ENCODE measurements around the gene CBFA2T3. TPM values are rescaled to one million over a fixed set of nuclear protein-coding genes. Genes with fewer than 3 reads are reported as not detected.

CBFA2T3 gene
- total and polyA plus RNA-seq, 4 donors: 4.7 to 11.8 (median 6.6) TPM

DNA sequence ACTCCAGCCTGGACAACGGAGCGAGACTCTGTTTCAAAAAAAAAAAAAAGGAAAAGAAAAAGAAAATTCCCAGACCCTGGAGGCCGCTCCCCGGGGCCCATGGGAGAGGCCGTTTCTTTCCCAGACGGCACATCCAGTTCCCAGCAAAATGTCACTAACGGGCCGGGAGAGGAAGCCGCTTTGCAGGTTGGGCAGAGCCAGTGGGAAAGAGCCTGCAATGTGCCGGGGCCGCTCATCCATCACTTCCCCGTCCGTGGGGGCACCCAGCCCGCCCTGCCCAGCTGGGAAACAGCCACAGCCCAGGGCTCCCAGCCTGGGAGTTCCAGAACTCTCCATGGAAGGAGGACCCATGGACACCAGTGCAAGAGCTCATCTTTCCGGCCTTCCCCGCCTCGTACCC, 68.7 kb downstream of the CBFA2T3 start:
- no peak overlapping the region for H3K4me3 ChIP-seq
- no peak for ATAC-seq (ENCODE audit: insufficient read depth, low FRiP score)
- TF ChIP-seq, protein P1, sequence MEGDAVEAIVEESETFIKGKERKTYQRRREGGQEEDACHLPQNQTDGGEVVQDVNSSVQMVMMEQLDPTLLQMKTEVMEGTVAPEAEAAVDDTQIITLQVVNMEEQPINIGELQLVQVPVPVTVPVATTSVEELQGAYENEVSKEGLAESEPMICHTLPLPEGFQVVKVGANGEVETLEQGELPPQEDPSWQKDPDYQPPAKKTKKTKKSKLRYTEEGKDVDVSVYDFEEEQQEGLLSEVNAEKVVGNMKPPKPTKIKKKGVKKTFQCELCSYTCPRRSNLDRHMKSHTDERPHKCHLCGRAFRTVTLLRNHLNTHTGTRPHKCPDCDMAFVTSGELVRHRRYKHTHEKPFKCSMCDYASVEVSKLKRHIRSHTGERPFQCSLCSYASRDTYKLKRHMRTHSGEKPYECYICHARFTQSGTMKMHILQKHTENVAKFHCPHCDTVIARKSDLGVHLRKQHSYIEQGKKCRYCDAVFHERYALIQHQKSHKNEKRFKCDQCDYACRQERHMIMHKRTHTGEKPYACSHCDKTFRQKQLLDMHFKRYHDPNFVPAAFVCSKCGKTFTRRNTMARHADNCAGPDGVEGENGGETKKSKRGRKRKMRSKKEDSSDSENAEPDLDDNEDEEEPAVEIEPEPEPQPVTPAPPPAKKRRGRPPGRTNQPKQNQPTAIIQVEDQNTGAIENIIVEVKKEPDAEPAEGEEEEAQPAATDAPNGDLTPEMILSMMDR (IDR thresholded peaks at IDR 0.05; ENCODE audit: control extremely low read depth, extremely low read depth): no peak
- no peak overlapping the region for H3K27ac ChIP-seq (ENCODE audit: low read depth in 1 of 2, low read length in 1 of 2)
- no peaks in the 10 kb centered on the region for H3K36me3 ChIP-seq (ENCODE audit: control insufficient read depth in 4 of 4, insufficient read depth in 4 of 4, low read length in 4 of 4)
- WGBS, 2 donors: 79 to 85% methylated on average over 17 of the region's 17 CpGs
- no peak for DNase-seq
- H3K9me3 ChIP-seq (ENCODE audit: control insufficient read depth in 4 of 4, insufficient read depth in 3 of 4, low read length in 3 of 4): no peaks in the 10 kb centered on the region
- no peaks in the 10 kb centered on the region for H3K27me3 ChIP-seq (ENCODE audit: control insufficient read depth in 3 of 3, insufficient read depth in 3 of 3, low read length in 2 of 3)
- peaks cover 0 to 15% (median 8%) of the 10 kb centered on the region in 5 donors for H3K4me1 ChIP-seq (ENCODE audit: control insufficient read depth in 5 of 5, insufficient read depth in 5 of 5, low read length in 5 of 5)
- no peak overlapping the region for H3K9ac ChIP-seq (ENCODE audit: insufficient read depth in 1 of 2, low read length in 2 of 2)

DNA sequence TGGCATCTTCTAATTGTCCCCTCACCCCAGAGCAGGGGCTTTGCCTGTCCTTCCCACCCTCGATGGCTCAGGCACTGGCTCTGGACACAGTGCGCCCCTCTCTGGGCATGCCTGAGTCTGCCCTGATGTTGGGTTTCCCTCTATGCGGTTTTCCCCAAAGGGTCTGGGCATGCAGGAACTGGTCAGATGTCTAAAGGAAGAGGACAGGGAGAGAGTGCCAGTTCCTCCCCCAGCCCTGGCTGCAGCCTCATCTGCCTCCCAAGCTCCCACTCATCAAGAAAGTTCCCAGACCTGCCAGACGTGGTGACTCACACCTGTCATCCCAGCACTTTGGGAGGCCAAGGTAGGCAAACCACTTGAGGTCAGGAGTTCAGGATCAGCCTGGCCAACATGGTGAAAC, 69.2 kb downstream of the CBFA2T3 start:
- TF ChIP-seq, protein P1 (IDR thresholded peaks at IDR 0.05; ENCODE audit: control extremely low read depth, extremely low read depth): no peak
- no peaks in the 10 kb centered on the region for H3K27me3 ChIP-seq (ENCODE audit: control insufficient read depth in 3 of 3, insufficient read depth in 3 of 3, low read length in 2 of 3)
- no peak overlapping the region for H3K27ac ChIP-seq (ENCODE audit: low read depth in 1 of 2, low read length in 1 of 2)
- no peak overlapping the region for H3K4me3 ChIP-seq
- H3K4me1 ChIP-seq (ENCODE audit: control insufficient read depth in 5 of 5, insufficient read depth in 5 of 5, low read length in 5 of 5): peaks cover 0 to 15% (median 8%) of the 10 kb centered on the region in 5 donors
- ATAC-seq (ENCODE audit: insufficient read depth, low FRiP score) (no peak), DNase-seq (no peak)
- no peaks in the 10 kb centered on the region for H3K9me3 ChIP-seq (ENCODE audit: control insufficient read depth in 4 of 4, insufficient read depth in 3 of 4, low read length in 3 of 4)
- no peaks in the 10 kb centered on the region for H3K36me3 ChIP-seq (ENCODE audit: control insufficient read depth in 4 of 4, insufficient read depth in 4 of 4, low read length in 4 of 4)
- 63 to 78% methylated on average over 4 of the region's 4 CpGs for WGBS, 2 donors
- H3K9ac ChIP-seq (ENCODE audit: insufficient read depth in 1 of 2, low read length in 2 of 2): no peak overlapping the region

DNA sequence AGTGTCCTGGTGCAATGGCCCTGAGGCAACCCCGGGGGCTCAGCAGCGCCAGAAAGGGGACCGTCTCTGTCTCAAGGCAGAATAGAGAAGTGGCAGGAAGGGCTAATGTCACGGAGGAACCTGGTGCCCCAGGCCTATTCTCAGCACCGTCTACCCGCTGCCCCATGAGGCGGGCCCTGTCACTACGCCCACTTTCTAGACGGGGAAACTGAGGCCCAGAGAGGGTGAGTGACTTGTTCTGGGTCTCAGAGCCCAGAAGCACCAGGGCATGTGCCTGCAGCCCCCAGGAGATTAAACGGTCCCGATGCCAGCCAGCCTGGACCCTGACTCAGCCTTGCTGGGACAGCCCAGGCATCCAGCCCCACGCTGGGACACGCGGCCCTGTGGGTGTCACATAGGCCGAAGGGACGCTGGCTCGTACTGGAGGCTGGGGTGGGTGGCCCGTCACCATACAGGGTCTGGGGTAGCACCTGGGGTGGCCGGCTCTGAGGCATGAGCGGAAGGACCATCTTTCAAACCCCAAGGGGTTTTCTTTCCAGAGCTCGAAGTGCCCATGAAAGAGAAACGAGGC, 70.4 kb downstream of the CBFA2T3 start:
- TF ChIP-seq, protein P1 (IDR thresholded peaks at IDR 0.05; ENCODE audit: control extremely low read depth, extremely low read depth): no peak
- H3K27ac ChIP-seq (ENCODE audit: low read depth in 1 of 2, low read length in 1 of 2): no peak overlapping the region
- peaks cover 0 to 14% (median 8%) of the 10 kb centered on the region in 5 donors for H3K4me1 ChIP-seq (ENCODE audit: control insufficient read depth in 5 of 5, insufficient read depth in 5 of 5, low read length in 5 of 5)
- H3K36me3 ChIP-seq (ENCODE audit: control insufficient read depth in 4 of 4, insufficient read depth in 4 of 4, low read length in 4 of 4): no peaks in the 10 kb centered on the region
- H3K9me3 ChIP-seq (ENCODE audit: control insufficient read depth in 4 of 4, insufficient read depth in 3 of 4, low read length in 3 of 4): no peaks in the 10 kb centered on the region
- 85% methylated on average over 22 of the region's 22 CpGs for WGBS, 2 donors
- DNase-seq (no peak), ATAC-seq (ENCODE audit: insufficient read depth, low FRiP score) (no peak)
- no peak overlapping the region for H3K4me3 ChIP-seq
- H3K9ac ChIP-seq (ENCODE audit: insufficient read depth in 1 of 2, low read length in 2 of 2): no peak overlapping the region
- no peaks in the 10 kb centered on the region for H3K27me3 ChIP-seq (ENCODE audit: control insufficient read depth in 3 of 3, insufficient read depth in 3 of 3, low read length in 2 of 3)

DNA sequence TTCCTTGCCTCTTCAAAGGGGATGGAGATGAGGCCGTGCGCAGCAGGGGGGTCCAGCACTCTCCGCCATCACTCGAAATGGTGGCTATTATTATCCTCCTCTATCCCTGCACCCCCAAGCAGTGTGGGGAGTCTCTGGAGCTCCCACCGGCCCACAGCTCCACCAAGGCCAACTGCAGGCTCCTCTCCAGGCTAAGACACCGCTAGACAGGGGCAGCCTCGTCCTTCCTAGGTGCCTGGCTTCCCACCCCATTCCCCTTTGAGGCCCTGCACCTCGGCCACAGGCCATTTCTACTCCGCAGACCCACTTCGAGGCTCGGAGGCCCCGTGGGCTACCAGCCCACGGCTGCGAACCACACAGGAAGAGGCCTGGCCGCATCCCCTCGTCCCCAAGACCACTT, 71.0 kb downstream of the CBFA2T3 start:
- Histone ChIP-seq H3K9ac (ENCODE audit: insufficient read depth in 1 of 2, low read length in 2 of 2) (no peak overlapping the region), H3K36me3 (ENCODE audit: control insufficient read depth in 4 of 4, insufficient read depth in 4 of 4, low read length in 4 of 4) (peaks cover 0 to 2% (median 0%) of the 10 kb centered on the region in 4 donors), H3K4me3 (no peak overlapping the region), H3K27me3 (ENCODE audit: control insufficient read depth in 3 of 3, insufficient read depth in 3 of 3, low read length in 2 of 3) (no peaks in the 10 kb centered on the region), H3K4me1 (ENCODE audit: control insufficient read depth in 5 of 5, insufficient read depth in 5 of 5, low read length in 5 of 5) (peaks cover 0 to 14% (median 7%) of the 10 kb centered on the region in 5 donors), H3K9me3 (ENCODE audit: control insufficient read depth in 4 of 4, insufficient read depth in 3 of 4, low read length in 3 of 4) (no peaks in the 10 kb centered on the region), H3K27ac (ENCODE audit: low read depth in 1 of 2, low read length in 1 of 2) (no peak overlapping the region)
- no peak for ATAC-seq (ENCODE audit: insufficient read depth, low FRiP score)
- TF ChIP-seq, protein P1 (IDR thresholded peaks at IDR 0.05; ENCODE audit: control extremely low read depth, extremely low read depth): no peak
- WGBS, 2 donors: 72 to 80% methylated on average over 16 of the region's 16 CpGs
- no peak for DNase-seq
